ENCODE measurements around the gene EGLN2. TPM values are rescaled to one million over a fixed set of nuclear protein-coding genes. Genes with fewer than 3 reads are reported as not detected.

EGLN2 gene
- total RNA-seq, 1 donor from 2014 or later, result 68.0 TPM

DNA sequence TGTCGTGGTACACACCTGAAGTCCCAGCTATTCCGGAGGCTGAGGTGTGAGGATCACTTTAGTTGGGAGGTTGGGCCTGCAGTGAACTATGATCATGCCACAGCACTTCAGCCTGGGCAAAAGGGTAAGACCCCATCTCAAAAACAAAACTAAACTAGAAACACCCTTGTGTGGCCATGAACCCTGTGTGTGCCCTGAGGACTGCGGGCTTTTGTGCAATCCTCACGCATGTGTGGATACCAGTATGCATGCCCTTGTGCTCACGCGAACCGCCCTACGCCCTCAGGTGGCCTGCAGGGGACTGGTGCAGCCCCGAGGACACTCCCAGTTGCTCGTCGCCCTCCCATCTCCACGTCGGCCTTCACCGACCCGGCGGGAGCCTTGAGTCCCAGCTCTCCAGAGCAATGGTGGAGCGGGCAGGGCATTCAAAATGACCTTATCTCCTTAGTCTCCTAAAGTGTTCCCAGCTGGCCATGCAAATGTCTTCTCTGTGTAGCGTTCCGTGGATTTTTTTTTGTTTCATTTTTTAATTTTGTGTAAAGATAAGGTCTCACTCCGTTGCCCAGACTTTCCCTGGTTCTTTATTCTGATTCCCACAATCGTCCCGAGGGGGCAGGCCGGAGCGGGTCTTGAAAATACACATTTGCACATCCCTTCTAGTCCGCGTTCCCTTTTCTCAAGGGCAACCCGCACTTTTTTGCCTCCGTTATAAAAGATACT is 868 bp upstream of the EGLN2 start:
- ATAC-seq (peak; percentile 24), DNase-seq (ENCODE audit: missing footprints) (peak; percentile 84)
- intact Hi-C loops (cut with DNase I), result loop anchor here (1.0 to 2.0 kb wide), 3 partner anchors 20 to 81 kb away; partner anchors contain the start of genes ACTMAP, COQ8B, ITPKC and RAB4B

- intact Hi-C loops (cut with DNase I), result loop anchor here (2.0 kb wide), 1 partner anchor 83 kb away; the partner anchor contains the start of genes COQ8B and ITPKC
- ATAC-seq (peak; percentile 0), DNase-seq (ENCODE audit: missing footprints) (peak; percentile 84)
Measured at GRCh38 chr19:40799558-40800338, 757 bp downstream of the EGLN2 start.

DNA sequence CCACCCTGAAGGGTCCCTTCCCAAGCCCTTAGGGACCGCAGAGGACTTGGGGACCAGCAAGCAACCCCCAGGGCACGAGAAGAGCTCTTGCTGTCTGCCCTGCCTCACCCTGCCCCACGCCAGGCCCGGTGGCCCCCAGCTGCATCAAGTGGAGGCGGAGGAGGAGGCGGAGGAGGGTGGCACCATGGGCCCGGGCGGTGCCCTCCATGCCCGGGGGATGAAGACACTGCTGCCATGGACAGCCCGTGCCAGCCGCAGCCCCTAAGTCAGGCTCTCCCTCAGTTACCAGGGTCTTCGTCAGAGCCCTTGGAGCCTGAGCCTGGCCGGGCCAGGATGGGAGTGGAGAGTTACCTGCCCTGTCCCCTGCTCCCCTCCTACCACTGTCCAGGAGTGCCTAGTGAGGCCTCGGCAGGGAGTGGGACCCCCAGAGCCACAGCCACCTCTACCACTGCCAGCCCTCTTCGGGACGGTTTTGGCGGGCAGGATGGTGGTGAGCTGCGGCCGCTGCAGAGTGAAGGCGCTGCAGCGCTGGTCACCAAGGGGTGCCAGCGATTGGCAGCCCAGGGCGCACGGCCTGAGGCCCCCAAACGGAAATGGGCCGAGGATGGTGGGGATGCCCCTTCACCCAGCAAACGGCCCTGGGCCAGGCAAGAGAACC is 1.5 kb downstream of the EGLN2 start:
- ATAC-seq (no peak), DNase-seq (ENCODE audit: missing footprints) (no peak)
- intact Hi-C loops (cut with DNase I), result no loop called here

- DNase-seq (ENCODE audit: missing footprints), result no peak
Measured at GRCh38 chr19:40800997-40801377, 2.0 kb downstream of the EGLN2 start.

GRCh38 chr19:40801426-40802299 is 2.7 kb downstream of the EGLN2 start:
- DNase-seq (ENCODE audit: missing footprints) (no peak), ATAC-seq (no peak)
- intact Hi-C loops (cut with DNase I), result no loop called here

More at GRCh38 chr19:40800997-40801377, 2.0 kb downstream of the EGLN2 start:
- no peak for ATAC-seq
- intact Hi-C loops (cut with DNase I), result no loop called here

DNA sequence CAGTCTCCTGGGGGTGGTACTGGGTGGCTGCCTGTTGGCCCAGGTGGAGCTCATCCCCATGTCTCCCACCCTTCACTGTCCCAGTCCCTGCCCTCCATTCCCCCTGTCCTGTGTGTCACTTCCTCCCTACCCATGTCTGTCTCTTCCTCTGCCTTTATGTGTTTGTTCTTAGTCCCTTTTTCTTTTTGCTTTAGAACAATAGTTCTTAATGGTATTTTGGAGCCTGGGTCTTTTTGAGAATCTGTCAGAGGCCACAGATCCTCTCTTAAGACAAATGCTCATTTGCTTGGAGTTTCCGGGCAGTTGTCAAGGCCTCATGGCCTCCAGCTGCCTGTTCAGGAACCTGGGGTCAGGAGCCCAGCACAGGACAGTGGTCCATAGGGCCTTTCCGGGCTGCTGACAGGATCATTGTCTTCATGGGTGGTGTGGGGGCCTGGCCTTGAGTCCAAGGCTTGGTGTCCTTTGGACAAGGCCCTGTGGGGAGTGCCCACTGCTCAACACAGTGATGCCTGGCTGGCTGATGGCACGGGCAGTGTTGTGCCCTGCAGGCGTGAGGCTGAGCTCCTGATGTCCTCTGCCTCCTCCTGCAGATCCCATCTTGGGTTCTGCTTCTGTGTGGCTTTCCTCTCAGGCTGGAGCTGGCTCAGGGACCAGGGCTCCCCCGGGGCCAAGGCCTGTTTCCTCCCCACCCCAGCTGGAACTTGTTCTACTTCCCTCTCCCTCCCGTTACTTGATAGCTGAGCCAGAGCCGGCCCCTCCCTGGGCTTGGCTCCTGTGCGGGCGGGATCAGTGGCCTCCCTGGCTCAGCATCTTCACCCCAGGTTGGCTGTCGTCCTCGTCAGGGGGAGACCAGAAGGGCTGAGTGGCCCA is 3.5 kb downstream of the EGLN2 start:
- DNase-seq (ENCODE audit: missing footprints) (peak; percentile 91), ATAC-seq (peak; percentile 37)
- intact Hi-C loops (cut with DNase I), result no loop called here

DNA sequence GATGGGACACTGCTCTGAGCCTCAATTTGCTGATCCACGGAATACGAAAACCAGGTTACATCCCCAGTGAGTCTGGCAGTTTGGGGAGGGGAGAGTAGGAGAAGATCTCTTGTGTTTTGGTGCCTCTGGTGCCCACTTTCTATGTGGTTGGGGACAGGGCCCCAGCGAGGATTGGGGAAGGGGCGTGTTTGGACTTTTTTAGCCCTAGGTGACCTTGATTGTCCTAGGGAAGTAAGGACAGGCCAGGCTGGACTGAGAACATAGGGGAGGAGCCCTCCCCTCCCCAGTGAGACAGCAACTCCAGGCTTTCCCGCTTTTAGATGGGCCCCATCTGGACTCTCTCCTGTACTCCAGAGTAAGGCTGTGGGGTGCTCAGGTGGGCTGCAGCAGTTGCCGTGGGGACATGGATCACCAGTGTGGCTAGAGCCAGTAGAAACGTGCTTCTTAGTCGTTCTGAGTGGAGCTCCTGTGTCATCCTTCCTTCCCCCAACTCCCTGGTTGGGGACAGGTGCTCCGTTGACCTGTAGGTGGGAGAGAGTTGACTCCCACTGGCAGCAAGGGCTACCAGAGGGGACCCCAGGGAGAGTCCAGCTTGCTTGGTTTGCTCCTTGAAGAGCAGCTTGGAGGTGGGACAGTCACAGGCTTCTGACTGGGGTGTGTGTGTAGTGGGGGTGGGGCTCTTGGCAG is 4.3 kb downstream of the EGLN2 start:
- intact Hi-C loops (cut with DNase I), result no loop called here
- DNase-seq (ENCODE audit: missing footprints) (no peak), ATAC-seq (no peak)

- no peak for ATAC-seq
- peak; percentile 80 for DNase-seq (ENCODE audit: missing footprints)
- intact Hi-C loops (cut with DNase I), result no loop called here
Measured at GRCh38 chr19:40803857-40804782, 5.1 kb downstream of the EGLN2 start.

DNA sequence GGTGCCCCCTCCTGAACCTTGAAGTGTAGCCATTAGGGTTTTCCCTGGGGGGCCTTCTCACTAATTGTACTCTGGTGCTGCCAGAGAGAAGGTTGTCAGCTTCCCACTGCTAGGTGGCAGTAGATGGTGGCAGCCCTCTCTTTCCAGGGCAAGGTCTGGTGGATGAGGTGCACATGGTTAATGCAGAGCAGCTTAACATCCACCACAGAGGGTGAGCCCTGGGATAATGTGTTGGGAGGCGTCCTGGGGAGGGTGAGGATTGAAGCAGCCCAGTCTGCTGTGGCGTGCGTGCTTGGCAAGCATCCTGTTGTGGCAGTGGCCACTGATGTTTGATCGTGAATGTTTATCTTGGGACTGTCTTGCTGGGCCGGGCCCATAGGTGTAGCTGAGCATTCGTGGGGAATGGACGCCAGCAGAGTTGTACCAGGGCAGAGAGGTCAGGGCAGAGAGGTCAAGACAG is 5.8 kb downstream of the EGLN2 start:
- peak; percentile 7 for ATAC-seq
- intact Hi-C loops (cut with DNase I), result loop anchor here (5.0 kb wide), 1 partner anchor 143 kb away; no protein-coding TSS in a partner anchor

GRCh38 chr19:40805258-40805868 is 6.4 kb downstream of the EGLN2 start:
- intact Hi-C loops (cut with DNase I), result loop anchor here (5.0 kb wide), 1 partner anchor 143 kb away; no protein-coding TSS in a partner anchor
- no peak for DNase-seq (ENCODE audit: missing footprints)
- no peak for ATAC-seq

More for the DNA sequence above, 5.8 kb downstream of the EGLN2 start:
- no peak for DNase-seq (ENCODE audit: missing footprints)

GRCh38 chr19:40806423-40807146 is 7.6 kb downstream of the EGLN2 start:
- intact Hi-C loops (cut with DNase I), result loop anchor here (5.0 kb wide), 1 partner anchor 144 kb away; no protein-coding TSS in a partner anchor
- ATAC-seq (peak; percentile 21), DNase-seq (ENCODE audit: missing footprints) (peak; percentile 88)

DNA sequence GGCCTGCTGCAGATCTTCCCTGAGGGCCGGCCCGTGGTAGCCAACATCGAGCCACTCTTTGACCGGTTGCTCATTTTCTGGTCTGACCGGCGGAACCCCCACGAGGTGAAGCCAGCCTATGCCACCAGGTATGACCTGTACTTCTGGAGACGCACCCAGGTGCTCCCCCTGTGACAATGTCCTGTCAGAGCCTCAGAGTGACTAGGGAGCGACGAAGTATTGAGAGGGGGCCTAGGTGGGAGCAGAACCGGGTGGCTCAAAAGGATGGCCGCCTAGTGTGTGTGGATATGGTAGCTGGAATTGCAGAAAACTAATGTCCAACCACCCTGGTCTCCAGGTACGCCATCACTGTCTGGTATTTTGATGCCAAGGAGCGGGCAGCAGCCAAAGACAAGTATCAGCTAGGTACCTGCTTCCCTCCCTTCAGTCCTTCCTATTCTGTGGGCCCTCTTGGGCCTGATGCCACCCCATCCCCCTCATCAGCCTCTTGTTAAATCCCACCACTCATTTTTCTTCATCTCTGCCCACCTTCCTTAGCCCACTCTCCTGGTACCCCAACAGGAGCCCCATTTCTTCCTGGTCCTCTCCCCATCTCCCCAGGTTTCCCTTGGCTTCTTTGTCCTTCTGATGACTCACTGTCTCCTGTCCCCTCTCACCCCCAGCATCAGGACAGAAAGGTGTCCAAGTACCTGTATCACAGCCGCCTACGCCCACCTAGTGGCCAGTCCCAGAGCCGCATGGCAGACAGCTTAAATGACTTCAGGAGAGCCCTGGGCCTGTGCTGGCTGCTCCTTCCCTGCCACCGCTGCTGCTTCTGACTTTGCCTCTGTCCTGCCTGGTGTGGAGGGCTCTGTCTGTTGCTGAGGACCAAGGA is 8.4 kb downstream of the EGLN2 start:
- DNase-seq (ENCODE audit: missing footprints) (no peak), ATAC-seq (no peak)
- intact Hi-C loops (cut with DNase I), result loop anchor here (5.0 kb wide), 1 partner anchor 145 kb away; no protein-coding TSS in a partner anchor

DNA sequence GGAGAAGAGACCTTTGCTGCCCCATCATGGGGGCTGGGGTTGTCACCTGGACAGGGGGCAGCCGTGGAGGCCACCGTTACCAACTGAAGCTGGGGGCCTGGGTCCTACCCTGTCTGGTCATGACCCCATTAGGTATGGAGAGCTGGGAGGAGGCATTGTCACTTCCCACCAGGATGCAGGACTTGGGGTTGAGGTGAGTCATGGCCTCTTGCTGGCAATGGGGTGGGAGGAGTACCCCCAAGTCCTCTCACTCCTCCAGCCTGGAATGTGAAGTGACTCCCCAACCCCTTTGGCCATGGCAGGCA is 9.0 kb downstream of the EGLN2 start:
- intact Hi-C loops (cut with DNase I), result loop anchor here (5.0 kb wide), 1 partner anchor 146 kb away; no protein-coding TSS in a partner anchor
- DNase-seq (ENCODE audit: missing footprints) (no peak), ATAC-seq (no peak)

DNA sequence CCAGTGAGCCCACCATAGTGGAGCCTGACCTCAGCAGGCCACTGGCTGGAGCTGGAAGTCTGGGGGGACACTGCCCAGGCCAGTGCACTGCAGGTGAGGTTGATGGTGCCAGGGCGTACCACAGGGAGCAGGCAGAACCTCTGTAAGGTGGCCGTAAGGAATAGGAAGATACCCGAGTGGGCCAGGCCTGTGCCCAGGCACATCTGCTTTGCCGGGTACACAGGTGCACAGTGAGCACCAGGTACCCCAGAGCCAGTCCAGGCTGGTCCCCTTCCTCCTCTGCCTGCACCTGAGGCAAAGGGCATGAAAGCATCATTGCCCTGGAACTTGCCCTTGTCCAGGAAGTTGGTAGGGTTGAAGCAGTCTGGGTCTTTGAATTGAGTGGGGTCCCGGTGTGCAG is 9.5 kb downstream of the EGLN2 start:
- ATAC-seq, result no peak
- intact Hi-C loops (cut with DNase I), result loop anchor here (5.0 kb wide), 1 partner anchor 146 kb away; no protein-coding TSS in a partner anchor
- DNase-seq (ENCODE audit: missing footprints), result no peak

Data from Right ventricle myocardium inferior (tissue), 1 donor.